PC-9 (cell line): ENCODE measurements around the gene KBTBD12. TPM values are rescaled to one million over a fixed set of nuclear protein-coding genes. Genes with fewer than 3 reads are reported as not detected.

ENCODE experiments used
- BruUV-seq: library from RNA; stranded (reverse); fragments of 400-500 nt; replicated peaks from 2 replicates; lab custom pipeline; 2021; lab: Mats Ljungman, UMichigan
- CTCF ChIA-PET: fragments of 300-600 bp; sonication (Branson Sonifier 250); formaldehyde crosslinking; loops from one replicate; lab custom pipeline; 2022; ENCODE audit warnings: antibody characterized with exemption; lab: Charles Lee
- POLR2A ChIA-PET: fragments of 300-600 bp; sonication (Branson Sonifier 250); formaldehyde crosslinking; loops from one replicate; lab custom pipeline; 2022; ENCODE audit warnings: antibody characterized with exemption; ENCODE audit not compliant: unreplicated experiment; lab: Charles Lee
- DNase-seq, 2 experiments: peaks; one replicate each; pipeline versions ENCODE4 v3.0.0 to v3.0.0-alpha.2; 2015 to 2022; ENCODE audit warnings: mixed read lengths in 1 of 2
- H2AFZ ChIP-seq: fragments of 200-600 bp; sonication (generic); 2 replicates; pipeline ENCODE4 v1.8.1; 2017; ENCODE audit warnings: antibody characterized with exemption
- H3F3A ChIP-seq: fragments of 200-600 bp; sonication (generic); 2 replicates; pipeline ENCODE4 v1.8.1; 2017; ENCODE audit warnings: antibody characterized with exemption, mild to moderate bottlenecking, low read depth; ENCODE audit not compliant: insufficient read depth
- H3K27ac ChIP-seq: fragments of 200-600 bp; sonication (generic); 2 replicates; pipeline ENCODE4 v1.6.1; 2016; ENCODE audit warnings: mixed run types
- H3K27me3 ChIP-seq: fragments of 200-600 bp; sonication (generic); 2 replicates; pipeline ENCODE4 v1.6.1; 2016; ENCODE audit warnings: low read depth, mixed run types; ENCODE audit not compliant: insufficient read depth
- H3K36me3 ChIP-seq: fragments of 200-600 bp; sonication (generic); 2 replicates; pipeline ENCODE4 v1.6.1; 2016; ENCODE audit warnings: low read depth, mixed run types
- H3K4me1 ChIP-seq: fragments of 200-600 bp; sonication (generic); replicated peaks from 2 replicates; pipeline ENCODE4 v1.6.1; 2016; ENCODE audit warnings: mixed run types; ENCODE audit not compliant: insufficient read depth
- H3K4me2 ChIP-seq: fragments of 200-600 bp; sonication (generic); 2 replicates; pipeline ENCODE4 v1.6.1; 2017; ENCODE audit warnings: mixed run types
- H3K4me3 ChIP-seq: fragments of 200-600 bp; sonication (generic); 2 replicates; pipeline ENCODE4 v1.6.1; 2016; ENCODE audit warnings: mixed run types
- H3K79me2 ChIP-seq: fragments of 200-600 bp; sonication (generic); 2 replicates; pipeline ENCODE4 v1.6.1; 2017; ENCODE audit warnings: low read depth, mixed run types
- H3K9me2 ChIP-seq: fragments of 200-600 bp; sonication (generic); 2 replicates; pipeline ENCODE4 v1.8.1; 2017; ENCODE audit warnings: mild to moderate bottlenecking; ENCODE audit not compliant: insufficient read depth
- H3K9me3 ChIP-seq: fragments of 200-600 bp; sonication (generic); 2 replicates; pipeline ENCODE4 v1.8.1; 2016; ENCODE audit warnings: low read depth; ENCODE audit not compliant: insufficient read depth
- H4K20me1 ChIP-seq: fragments of 200-600 bp; sonication (generic); 2 replicates; pipeline ENCODE4 v1.8.1; 2017; ENCODE audit not compliant: insufficient read depth
- CTCF ChIP-seq: fragments of 200-600 bp; sonication (generic); conservative IDR thresholded peaks from 2 replicates; pipeline ENCODE4 v1.6.1; 2017; ENCODE audit warnings: mixed run types, antibody characterized with exemption, mild to moderate bottlenecking, moderate library complexity
- EZH2 ChIP-seq: fragments of 200-600 bp; sonication (generic); IDR thresholded peaks from 2 replicates; pipeline ENCODE4 v1.8.0; 2017; ENCODE audit warnings: antibody characterized with exemption, low read depth
- intact Hi-C: fragments of 100-400 bp; cut with micrococcal nuclease; formaldehyde crosslinking; loops from one replicate; pipeline ENCODE4 v1.10.0; 2022; ENCODE audit not compliant: unreplicated experiment
- total RNA-seq: library from RNA; stranded (reverse); gene quantifications from 2 replicates; pipeline ENCODE4 v1.2.3, GENCODE V29; 2021

KBTBD12 gene
- total RNA-seq, 1 experiment from 2014 or later: 1.1 TPM

GRCh38 chr3:127887321-127887720 lies 27.7 kb upstream of the KBTBD12 start:
- Histone ChIP-seq H3K9me2 (no peaks in the 10 kb centered on the region), H3F3A (peaks cover 13% of the 10 kb centered on the region), H3K27ac (no peak overlapping the region), H4K20me1 (no peaks in the 10 kb centered on the region), H3K79me2 (no peaks in the 10 kb centered on the region), H3K4me3 (no peak overlapping the region), H3K27me3 (no peaks in the 10 kb centered on the region), H2AFZ (no peak overlapping the region), H3K36me3 (no peaks in the 10 kb centered on the region), H3K9me3 (peaks cover 18% of the 10 kb centered on the region), H3K4me2 (no peak overlapping the region), H3K4me1 (0 out of 2 replicates have a peak, but pooled peaks cover 5% of the 10 kb centered on the region)
- BruUV-seq: no TSS peak
- ChIA-PET POLR2A (no interaction called here), CTCF (no interaction called here)
- TF ChIP-seq EZH2: no peak
- no peak for TF ChIP-seq CTCF
- no peak for DNase-seq
- intact Hi-C loops: no loop called here

- Histone ChIP-seq H3K27me3 (no peaks in the 10 kb centered on the region), H3K4me2 (no peak overlapping the region), H3K9me3 (peaks cover 21% of the 10 kb centered on the region), H3K9me2 (no peaks in the 10 kb centered on the region), H3K79me2 (no peaks in the 10 kb centered on the region), H3K36me3 (no peaks in the 10 kb centered on the region), H3K4me3 (no peak overlapping the region), H4K20me1 (no peaks in the 10 kb centered on the region), H2AFZ (no peak overlapping the region), H3K4me1 (0 out of 2 replicates have a peak, but pooled peaks cover 5% of the 10 kb centered on the region), H3F3A (peaks cover 13% of the 10 kb centered on the region), H3K27ac (no peak overlapping the region)
- CTCF ChIA-PET: no interaction called here
- intact Hi-C loops: no loop called here
- TF ChIP-seq CTCF (no peak), EZH2 (no peak)
- POLR2A ChIA-PET: no interaction called here
- no TSS peak for BruUV-seq
- DNase-seq: no peak
Observed at GRCh38 chr3:127888156-127888555, 26.9 kb upstream of the KBTBD12 start.

- CTCF ChIA-PET: no interaction called here
- no peak overlapping the region for H3K27ac ChIP-seq
Observed at GRCh38 chr3:127888564-127889107, 26.4 kb upstream of the KBTBD12 start.

More at GRCh38 chr3:127888564-127889107, 26.4 kb upstream of the KBTBD12 start:
- Histone ChIP-seq H3K36me3 (no peaks in the 10 kb centered on the region), H3K79me2 (no peaks in the 10 kb centered on the region), H3K9me2 (no peaks in the 10 kb centered on the region), H2AFZ (no peak overlapping the region), H3K4me1 (0 out of 2 replicates have a peak, but pooled peaks cover 5% of the 10 kb centered on the region), H3K27me3 (no peaks in the 10 kb centered on the region), H3K4me2 (no peak overlapping the region), H3K4me3 (no peak overlapping the region), H3F3A (peaks cover 13% of the 10 kb centered on the region), H3K9me3 (peaks cover 21% of the 10 kb centered on the region), H4K20me1 (no peaks in the 10 kb centered on the region)
- no peak for DNase-seq
- intact Hi-C loops: no loop called here
- TF ChIP-seq CTCF (no peak), EZH2 (no peak)
- POLR2A ChIA-PET: no interaction called here
- no TSS peak for BruUV-seq
